CD4-positive, alpha-beta T cell (primary cell): ENCODE measurements around the gene SERPINB6. TPM values are rescaled to one million over a fixed set of nuclear protein-coding genes. Genes with fewer than 3 reads are reported as not detected.
"Not testable (repeated sequence)": the region's sequence is repeated elsewhere in the genome, so short reads cannot be mapped to it uniquely, and the experiment has no call there.

Source experiments
- ATAC-seq: fragments of 200-7000 bp; cut with Tn5 transposase; one replicate; pipeline ENCODE4 v1.10.0; 2022; ENCODE audit warnings: mild to moderate bottlenecking; ENCODE audit not compliant: poor library complexity
- CTCF ChIA-PET: fragments of 350-600 bp; sonication (Branson Sonifier 250); formaldehyde crosslinking; loops from one replicate; lab custom pipeline; 2021; ENCODE audit warnings: antibody characterized with exemption, inconsistent platforms; lab: Charles Lee
- POLR2A ChIA-PET: fragments of 350-600 bp; sonication (Branson Sonifier 250); formaldehyde crosslinking; loops from one replicate; lab custom pipeline; 2021; ENCODE audit warnings: antibody characterized with exemption, inconsistent platforms; lab: Charles Lee
- DNase-seq, 14 experiments: peaks; one replicate each; pipeline ENCODE4 v3.0.0-alpha.2; 2013 to 2020; ENCODE audit warnings: mixed read lengths in 2 of 14
- H3K27ac ChIP-seq, 2 donors: one replicate each; pipeline versions ENCODE4 v1.5.1 to v1.7.0; 2013; ENCODE audit warnings: low read length in 2 of 2, low read depth in 1 of 2, mild to moderate bottlenecking in 1 of 2
- H3K27me3 ChIP-seq, 2 experiments: 1 replicate in 1 of 2; 2 replicates in 1 of 2; pipeline versions ENCODE4 v1.6.1 to v1.7.0; 2013; ENCODE audit warnings: low read length in 2 of 2, control low read depth in 1 of 2, mild to moderate bottlenecking in 1 of 2, moderate library complexity in 1 of 2; ENCODE audit not compliant: insufficient read depth in 2 of 2, control insufficient read depth in 1 of 2
- H3K36me3 ChIP-seq: one replicate; pipeline ENCODE4 v1.6.1; 2013; ENCODE audit warnings: low read length, control low read depth; ENCODE audit not compliant: insufficient read depth
- H3K4me1 ChIP-seq: one replicate; pipeline ENCODE4 v1.6.1; 2013; ENCODE audit warnings: low read length, control low read depth; ENCODE audit not compliant: insufficient read depth
- H3K4me3 ChIP-seq: one replicate; pipeline ENCODE4 v1.5.1; 2013; ENCODE audit warnings: mild to moderate bottlenecking, low read length, moderate library complexity
- H3K9me3 ChIP-seq, 2 experiments: 1 replicate in 1 of 2; 2 replicates in 1 of 2; pipeline versions ENCODE4 v1.6.1 to v1.7.0; 2013; ENCODE audit warnings: low read length in 2 of 2, mild to moderate bottlenecking in 2 of 2, control low read depth in 1 of 2, moderate library complexity in 1 of 2; ENCODE audit not compliant: control insufficient read depth in 1 of 2, insufficient read depth in 1 of 2
- H3K27ac Mint-ChIP-seq: one replicate; pipeline ENCODE4 v1.8.0; 2020; ENCODE audit warnings: mixed read lengths
- H3K27me3 Mint-ChIP-seq: one replicate; pipeline ENCODE4 v1.8.0; 2021; ENCODE audit warnings: mixed read lengths
- H3K36me3 Mint-ChIP-seq: one replicate; pipeline ENCODE4 v1.8.0; 2021; ENCODE audit warnings: low read depth, mixed read lengths
- H3K4me1 Mint-ChIP-seq: one replicate; pipeline ENCODE4 v1.8.0; 2021; ENCODE audit warnings: low read depth, mixed read lengths
- H3K4me3 Mint-ChIP-seq: one replicate; pipeline ENCODE4 v1.8.0; 2020; ENCODE audit warnings: mild to moderate bottlenecking, mixed read lengths
- H3K9me3 Mint-ChIP-seq: one replicate; pipeline ENCODE4 v1.8.0; 2020; ENCODE audit warnings: mixed read lengths
- CTCF ChIP-seq: fragments of 200-600 bp; IDR thresholded peaks from one replicate; pipeline ENCODE4 v1.8.0; 2022; ENCODE audit warnings: antibody characterized with exemption, mild to moderate bottlenecking
- intact Hi-C, 2 experiments: fragments of 100-400 bp; cut with DNase I in 1 of 2; cut with micrococcal nuclease in 1 of 2; formaldehyde crosslinking; loops; one replicate each; pipeline versions ENCODE4 v1.15.1 to v1.9.0; 2023 to 2025; cut with DNase I, micrococcal nuclease
- total RNA-seq, 174 experiments: library from RNA in 2 of 174; stranded (reverse) in 2 of 174; gene quantifications; one replicate each; pipeline ENCODE4 v1.2.3 and lab custom pipeline; 2021 to 2026

Gene SERPINB6
- total RNA-seq, 2 experiments from 2014 or later = 11.0 to 11.9 TPM

DNA sequence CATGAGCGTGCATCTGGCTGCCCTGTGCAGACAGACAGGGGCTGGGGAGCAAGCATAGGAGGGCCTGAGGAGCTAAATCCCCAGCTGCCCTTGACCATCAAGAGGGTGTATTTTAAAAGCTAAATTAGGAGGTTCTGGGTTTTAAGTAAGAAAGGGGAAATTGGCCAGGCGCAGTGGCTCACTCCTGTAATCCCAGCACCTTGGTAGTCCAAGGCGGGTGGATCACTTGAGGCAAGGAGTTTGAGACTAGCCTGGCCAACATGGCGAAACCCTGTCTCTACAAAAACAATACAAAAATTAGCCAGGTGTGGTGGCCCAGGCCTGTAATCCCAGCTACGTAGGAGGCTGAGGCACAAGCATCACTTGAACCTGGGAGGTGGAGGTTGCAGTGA is 27.8 kb downstream of the SERPINB6 start:
- Histone ChIP-seq H3K36me3 (peaks cover 10% of the 10 kb centered on the region), H3K4me3 (peak overlapping the region; percentile 10), H3K27me3 (no peaks in the 10 kb centered on the region), H3K9me3 (peaks cover 0 to 14% of the 10 kb centered on the region in 2 experiments), H3K4me1 (peaks cover 50% of the 10 kb centered on the region), H3K27ac (peak overlapping the region in 1 of 2 donors; percentile 61)
- Mint-ChIP-seq H3K36me3 (peaks cover 5% of the 10 kb centered on the region), H3K9me3 (no peaks in the 10 kb centered on the region), H3K27ac (peak overlapping the region; percentile 90), H3K27me3 (no peaks in the 10 kb centered on the region), H3K4me3 (peak overlapping the region; percentile 85), H3K4me1 (peaks cover 45% of the 10 kb centered on the region)
- intact Hi-C loops = no loop called here
- ATAC-seq (no peak), DNase-seq (no peak)
- no peak for TF ChIP-seq CTCF
- ChIA-PET CTCF (interaction anchor here (0.6 to 2.5 kb wide), 4 partner anchors 11 to 99 kb away, joined by 3 to 8 read pairs (median 3); no protein-coding TSS in a partner anchor), POLR2A (interaction anchor here (0.7 to 6.4 kb wide), 9 partner anchors 9 to 1088 kb away, joined by 3 to 168 read pairs (median 4); partner anchors contain the start of gene RIPK1)

DNA sequence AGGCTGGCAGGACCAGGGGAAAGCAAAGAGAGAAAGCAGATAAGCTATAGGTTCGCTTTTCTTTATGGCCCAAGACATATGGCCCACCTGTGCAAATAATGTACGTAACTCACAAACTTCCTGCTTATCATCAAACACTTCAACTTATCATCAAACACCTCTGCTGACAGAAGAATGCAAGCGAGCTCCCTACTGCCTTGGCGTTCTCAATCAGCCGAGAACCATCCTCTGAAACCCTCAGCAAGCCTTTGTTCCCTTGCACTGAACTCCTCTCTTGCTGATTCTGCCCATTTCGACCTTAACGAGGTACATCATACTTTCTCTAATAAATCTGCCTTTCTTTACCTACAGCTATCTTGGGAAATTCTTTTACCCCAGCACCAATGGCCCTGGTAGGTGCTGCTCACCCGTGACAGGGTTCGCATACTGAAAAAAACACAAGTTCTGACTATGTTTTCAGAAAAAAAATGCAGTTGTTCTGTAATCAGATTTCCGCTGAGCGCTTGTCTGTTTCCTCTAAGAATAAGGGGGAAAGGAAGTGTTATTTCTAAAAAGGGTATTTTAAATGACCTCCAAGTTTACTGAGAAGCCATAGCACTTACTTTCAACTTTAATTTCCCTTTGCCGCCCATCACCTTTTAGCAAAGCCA is 28.3 kb downstream of the SERPINB6 start:
- Histone ChIP-seq H3K27ac (peak overlapping the region; percentile 42 to 61), H3K9me3 (peaks cover 0 to 19% of the 10 kb centered on the region in 2 experiments), H3K4me3 (peak overlapping the region; percentile 10), H3K27me3 (no peaks in the 10 kb centered on the region), H3K36me3 (peaks cover 5% of the 10 kb centered on the region), H3K4me1 (peaks cover 55% of the 10 kb centered on the region)
- no peak for TF ChIP-seq CTCF
- ChIA-PET CTCF (interaction anchor here (0.7 to 2.5 kb wide), 2 partner anchors 11 to 17 kb away, joined by 3 to 8 read pairs; no protein-coding TSS in a partner anchor), POLR2A (interaction anchor here (0.7 to 6.4 kb wide), 10 partner anchors 9 to 125 kb away, joined by 3 to 168 read pairs (median 4); partner anchors contain the start of gene RIPK1)
- Mint-ChIP-seq H3K27ac (peak overlapping the region; percentile 90), H3K4me3 (peak overlapping the region; percentile 85), H3K4me1 (peaks cover 47% of the 10 kb centered on the region), H3K27me3 (no peaks in the 10 kb centered on the region), H3K9me3 (no peaks in the 10 kb centered on the region), H3K36me3 (peaks cover 5% of the 10 kb centered on the region)
- peak in 5 of 14 experiments; percentile 8 to 54 (median 40) for DNase-seq
- ATAC-seq = peak; percentile 30
- intact Hi-C loops = no loop called here

DNA sequence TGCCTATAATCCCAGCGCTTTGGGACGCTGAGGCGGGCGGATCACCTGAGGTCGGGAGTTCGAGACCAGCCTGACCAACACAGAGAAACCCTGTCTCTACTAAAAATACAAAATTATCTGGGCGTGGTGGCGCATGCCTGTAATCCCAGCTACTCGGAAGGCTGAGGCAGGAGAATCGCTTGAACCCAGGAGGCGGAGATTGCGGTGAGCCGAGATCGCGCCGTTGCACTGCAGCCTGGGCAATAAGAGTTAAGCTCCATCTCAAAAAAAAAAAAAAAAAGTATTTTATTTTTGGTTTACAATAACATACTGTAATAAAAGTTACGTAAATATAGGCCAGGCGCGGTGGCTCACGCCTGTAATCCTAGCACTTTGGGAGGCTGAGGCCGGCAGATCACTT is 29.3 kb downstream of the SERPINB6 start:
- H3K27me3 Mint-ChIP-seq, H3K36me3 ChIP-seq, H3K4me3 Mint-ChIP-seq, H3K9me3 Mint-ChIP-seq, ATAC-seq, H3K27me3 ChIP-seq, H3K36me3 Mint-ChIP-seq, H3K4me3 ChIP-seq, intact Hi-C loops, DNase-seq: not testable (repeated sequence)
- ChIA-PET POLR2A (interaction anchor here (0.7 to 6.4 kb wide), 5 partner anchors 13 to 101 kb away, joined by 3 to 168 read pairs (median 5); no protein-coding TSS in a partner anchor), CTCF (interaction anchor here (0.6 to 2.5 kb wide), 3 partner anchors 10 to 130 kb away, joined by 3 to 8 read pairs (median 3); no protein-coding TSS in a partner anchor)
- peaks cover 56% of the 10 kb centered on the region for H3K4me1 Mint-ChIP-seq
- peak overlapping the region; percentile 90 for H3K27ac Mint-ChIP-seq
- peaks cover 63% of the 10 kb centered on the region for H3K4me1 ChIP-seq
- peaks cover 0 to 22% of the 10 kb centered on the region in 2 experiments for H3K9me3 ChIP-seq
- H3K27ac ChIP-seq = peak overlapping the region in 1 of 2 donors; percentile 48
